Smooth muscle cell (in vitro differentiated cells): Measurements from ENCODE around the gene SLC22A3. TPM values are rescaled to one million over a fixed set of nuclear protein-coding genes. Genes with fewer than 3 reads are reported as not detected.

Experiments used
- DNase-seq: peaks from one replicate; lab custom pipeline; 2025; ENCODE audit not compliant: unreplicated experiment; lab: John Stamatoyannopoulos, UW
- H2AFZ ChIP-seq: fragments of 200-600 bp; sonication (generic); 2 replicates; pipeline ENCODE4 v1.6.0; 2016; ENCODE audit warnings: antibody characterized with exemption, low read depth, mild to moderate bottlenecking
- H3F3A ChIP-seq: fragments of 200-600 bp; sonication (generic); 2 replicates; pipeline ENCODE4 v1.6.0; 2017; ENCODE audit warnings: antibody characterized with exemption, low read depth
- H3K27ac ChIP-seq: fragments of 200-600 bp; sonication (generic); 2 replicates; pipeline ENCODE4 v1.5.1; 2016; ENCODE audit warnings: low read depth, mild to moderate bottlenecking
- H3K27me3 ChIP-seq: fragments of 200-600 bp; sonication (generic); 2 replicates; pipeline ENCODE4 v1.6.1; 2016; ENCODE audit warnings: low read depth, mild to moderate bottlenecking
- H3K36me3 ChIP-seq: fragments of 200-600 bp; sonication (generic); 2 replicates; pipeline ENCODE4 v1.5.1; 2016; ENCODE audit warnings: low read depth
- H3K4me1 ChIP-seq: fragments of 200-600 bp; sonication (generic); 2 replicates; pipeline ENCODE4 v1.5.1; 2016; ENCODE audit warnings: low read depth
- H3K4me2 ChIP-seq: fragments of 200-600 bp; sonication (generic); 2 replicates; pipeline ENCODE4 v1.6.0; 2016; ENCODE audit warnings: mild to moderate bottlenecking
- H3K4me3 ChIP-seq: fragments of 200-600 bp; sonication (generic); 2 replicates; pipeline ENCODE4 v1.5.1; 2016; ENCODE audit warnings: mild to moderate bottlenecking
- H3K79me2 ChIP-seq: fragments of 200-600 bp; sonication (generic); 2 replicates; pipeline ENCODE4 v1.6.0; 2016; ENCODE audit warnings: low read depth, mild to moderate bottlenecking
- H3K9ac ChIP-seq: fragments of 200-600 bp; sonication (generic); 2 replicates; pipeline ENCODE4 v1.6.0; 2016; ENCODE audit warnings: low read depth
- H3K9me3 ChIP-seq: fragments of 200-600 bp; sonication (generic); replicated peaks from 2 replicates; pipeline ENCODE4 v1.5.1; 2016; ENCODE audit warnings: low read depth
- H4K20me1 ChIP-seq: fragments of 200-600 bp; sonication (generic); 2 replicates; pipeline ENCODE4 v1.6.0; 2016; ENCODE audit warnings: low read depth
- WGBS: methylation state at CpG from one replicate; pipeline ENCODE4 v1.1.7; 2016; ENCODE audit warnings: low lambda C conversion rate; 5-methylcytosine and 5-hydroxymethylcytosine counted together
- polyA plus RNA-seq: library from polyadenylated mRNA; unstranded; fragments of >200 nt; fragmentation: Nextera tagmentation; extraction: Ambion mirVana; gene quantifications from 2 replicates; pipeline ENCODE4 v1.2.1, GENCODE V29; 2016
- total RNA-seq: library from RNA; depleted of rRNA; stranded (reverse); fragments of >200 nt; gene quantifications from 2 replicates; pipeline ENCODE4 v1.2.3, GENCODE V29; 2014
- TF ChIP-seq, protein P1 (sequence below): fragments of 200-600 bp; sonication (generic); IDR thresholded peaks from 2 replicates; pipeline ENCODE4 v1.5.1; 2017; ENCODE audit warnings: borderline replicate concordance, mild to moderate bottlenecking, antibody characterized with exemption; ENCODE audit not compliant: insufficient read depth, poor library complexity, severe bottlenecking

SLC22A3 gene
- total and polyA plus RNA-seq, 2 experiments from 2014 or later = 59.5 to 69.5 TPM

DNA sequence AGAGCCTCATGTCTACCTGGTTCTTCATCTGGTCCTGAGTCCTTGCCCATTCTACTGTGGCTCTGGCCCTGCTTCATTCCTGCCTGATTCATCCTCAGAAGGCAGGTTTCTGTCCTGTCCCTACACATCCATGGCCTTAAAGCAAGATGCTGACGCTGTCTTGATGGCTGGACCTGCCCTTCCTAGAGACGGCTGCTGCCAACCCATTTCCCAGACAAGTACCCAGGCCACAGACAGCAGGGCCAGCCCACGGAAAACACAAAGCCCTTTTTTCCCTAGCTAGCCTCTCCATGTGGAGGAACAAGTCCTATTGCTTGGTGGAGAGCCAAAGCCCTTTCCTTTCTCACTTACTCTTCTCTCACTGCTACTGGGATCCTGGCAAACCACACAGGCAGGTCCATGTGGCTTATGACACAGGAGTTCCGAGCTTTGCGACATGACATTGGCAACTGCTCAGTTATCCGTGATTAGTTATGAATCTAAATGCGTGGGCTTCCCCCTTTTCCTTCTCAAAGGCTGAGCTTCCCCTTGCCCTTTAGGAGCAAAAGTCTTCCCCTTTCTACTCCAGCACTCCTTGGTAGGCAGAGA is 72.9 kb downstream of the SLC22A3 start:
- H3K9me3 ChIP-seq = no peaks in the 10 kb centered on the region
- no peak overlapping the region for H3K27ac ChIP-seq
- DNase-seq = no peak
- no peak overlapping the region for H3K4me3 ChIP-seq
- TF ChIP-seq, protein P1, sequence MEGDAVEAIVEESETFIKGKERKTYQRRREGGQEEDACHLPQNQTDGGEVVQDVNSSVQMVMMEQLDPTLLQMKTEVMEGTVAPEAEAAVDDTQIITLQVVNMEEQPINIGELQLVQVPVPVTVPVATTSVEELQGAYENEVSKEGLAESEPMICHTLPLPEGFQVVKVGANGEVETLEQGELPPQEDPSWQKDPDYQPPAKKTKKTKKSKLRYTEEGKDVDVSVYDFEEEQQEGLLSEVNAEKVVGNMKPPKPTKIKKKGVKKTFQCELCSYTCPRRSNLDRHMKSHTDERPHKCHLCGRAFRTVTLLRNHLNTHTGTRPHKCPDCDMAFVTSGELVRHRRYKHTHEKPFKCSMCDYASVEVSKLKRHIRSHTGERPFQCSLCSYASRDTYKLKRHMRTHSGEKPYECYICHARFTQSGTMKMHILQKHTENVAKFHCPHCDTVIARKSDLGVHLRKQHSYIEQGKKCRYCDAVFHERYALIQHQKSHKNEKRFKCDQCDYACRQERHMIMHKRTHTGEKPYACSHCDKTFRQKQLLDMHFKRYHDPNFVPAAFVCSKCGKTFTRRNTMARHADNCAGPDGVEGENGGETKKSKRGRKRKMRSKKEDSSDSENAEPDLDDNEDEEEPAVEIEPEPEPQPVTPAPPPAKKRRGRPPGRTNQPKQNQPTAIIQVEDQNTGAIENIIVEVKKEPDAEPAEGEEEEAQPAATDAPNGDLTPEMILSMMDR = no peak
- no peak overlapping the region for H2AFZ ChIP-seq
- no peak overlapping the region for H3K4me2 ChIP-seq
- H4K20me1 ChIP-seq = no peaks in the 10 kb centered on the region
- H3K9ac ChIP-seq = no peak overlapping the region
- no peaks in the 10 kb centered on the region for H3K27me3 ChIP-seq
- H3K79me2 ChIP-seq = no peaks in the 10 kb centered on the region
- 94% methylated on average over 7 of the region's 7 CpGs for WGBS
- no peaks in the 10 kb centered on the region for H3K4me1 ChIP-seq
- peaks cover 5% of the 10 kb centered on the region for H3K36me3 ChIP-seq
- H3F3A ChIP-seq = peaks cover 6% of the 10 kb centered on the region

DNA sequence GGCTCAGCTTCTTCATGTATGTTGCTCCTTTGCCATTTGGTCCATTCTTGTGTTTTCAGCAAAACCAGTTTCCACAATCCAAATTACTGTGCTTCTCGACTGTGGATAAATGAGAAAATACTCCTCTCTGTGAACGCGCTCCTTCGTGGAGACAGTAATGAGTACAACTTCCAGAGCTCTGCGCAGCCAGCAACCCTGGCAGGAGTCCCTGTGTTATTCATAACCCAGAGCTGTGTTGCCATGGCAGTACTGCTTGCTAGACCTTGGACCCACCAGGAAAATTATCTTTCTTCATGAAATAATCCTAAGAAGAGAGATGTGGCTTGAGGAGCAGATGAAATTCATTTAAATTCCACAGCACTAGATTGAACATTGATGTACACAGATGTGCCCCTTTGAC is 73.7 kb downstream of the SLC22A3 start:
- Histone ChIP-seq H3F3A (peaks cover 6% of the 10 kb centered on the region), H3K9ac (no peak overlapping the region), H3K27ac (no peak overlapping the region), H3K36me3 (peaks cover 5% of the 10 kb centered on the region), H3K9me3 (no peaks in the 10 kb centered on the region), H3K79me2 (no peaks in the 10 kb centered on the region), H3K4me1 (no peaks in the 10 kb centered on the region), H3K4me3 (no peak overlapping the region), H3K4me2 (no peak overlapping the region), H3K27me3 (no peaks in the 10 kb centered on the region), H2AFZ (no peak overlapping the region), H4K20me1 (no peaks in the 10 kb centered on the region)
- 98% methylated on average over 5 of the region's 5 CpGs for WGBS
- no peak for DNase-seq
- TF ChIP-seq, protein P1 = no peak

DNA sequence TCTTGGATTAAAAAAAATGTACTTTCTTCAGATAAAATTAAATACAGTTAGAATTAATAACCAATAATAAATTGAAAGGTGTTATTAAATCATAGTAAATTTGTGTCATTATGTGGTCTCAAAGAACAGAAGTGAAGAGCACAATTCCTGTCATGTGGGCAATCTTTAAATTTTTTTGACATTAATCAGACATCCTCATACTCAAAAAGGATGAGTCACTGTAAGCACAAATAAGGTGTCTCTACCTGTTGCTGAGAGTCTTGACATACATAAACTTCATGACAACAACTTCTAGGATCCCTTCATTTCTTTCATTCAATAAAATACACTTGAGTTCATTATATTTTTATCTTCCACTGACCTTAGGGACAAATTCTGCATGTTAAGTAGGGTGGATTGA is 76.1 kb downstream of the SLC22A3 start:
- Histone ChIP-seq H3K9ac (no peak overlapping the region), H3F3A (peaks cover 11% of the 10 kb centered on the region), H3K36me3 (no peaks in the 10 kb centered on the region), H3K4me2 (no peak overlapping the region), H4K20me1 (no peaks in the 10 kb centered on the region), H3K4me3 (no peak overlapping the region), H3K27ac (peak overlapping the region; percentile 41), H3K27me3 (no peaks in the 10 kb centered on the region), H3K79me2 (no peaks in the 10 kb centered on the region), H3K9me3 (no peaks in the 10 kb centered on the region), H3K4me1 (no peaks in the 10 kb centered on the region), H2AFZ (no peak overlapping the region)
- DNase-seq = no peak
- TF ChIP-seq, protein P1 = no peak

DNA sequence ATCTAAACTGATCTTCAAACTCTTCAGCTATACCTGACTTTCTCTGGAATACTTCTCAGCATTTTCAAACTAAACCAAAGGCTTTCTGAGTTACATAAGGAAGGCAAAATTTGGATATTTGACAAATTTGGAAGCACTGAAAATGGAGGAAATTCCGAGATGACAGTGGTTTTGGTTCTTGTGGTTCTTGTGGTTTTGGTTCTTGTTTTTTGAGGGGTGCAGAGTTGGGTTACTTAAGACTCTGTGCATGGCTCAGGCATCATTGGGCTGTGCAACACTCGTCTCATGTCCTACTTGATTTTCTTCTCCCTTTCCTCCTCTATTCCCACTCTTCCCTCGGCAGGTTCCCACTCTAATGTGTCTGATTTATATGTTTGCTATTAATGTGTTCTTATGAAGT is 78.0 kb downstream of the SLC22A3 start:
- Histone ChIP-seq H3F3A (peaks cover 23% of the 10 kb centered on the region), H3K4me3 (no peak overlapping the region), H4K20me1 (no peaks in the 10 kb centered on the region), H3K4me2 (no peak overlapping the region), H3K79me2 (no peaks in the 10 kb centered on the region), H3K36me3 (no peaks in the 10 kb centered on the region), H2AFZ (no peak overlapping the region), H3K9me3 (no peaks in the 10 kb centered on the region), H3K27ac (no peak overlapping the region), H3K4me1 (peaks cover 10% of the 10 kb centered on the region), H3K27me3 (no peaks in the 10 kb centered on the region), H3K9ac (no peak overlapping the region)
- no peak for DNase-seq
- TF ChIP-seq, protein P1 = no peak
- 88% methylated on average over 3 of the region's 3 CpGs for WGBS
